NT2/D1 (cell line): ENCODE measurements around the gene TPGS1.

Experiments used
- DNase-seq: peaks from one replicate; pipeline ENCODE4 v3.0.0-alpha.2; 2011; ENCODE audit warnings: low read depth, low spot score
- H3K27me3 ChIP-seq: 2 replicates; pipeline ENCODE4 v1.6.0; 2011; ENCODE audit warnings: mild to moderate bottlenecking; ENCODE audit not compliant: insufficient read length, insufficient read depth
- H3K36me3 ChIP-seq: 2 replicates; pipeline ENCODE4 v1.6.1; 2011; ENCODE audit warnings: mild to moderate bottlenecking, low read length, mixed read lengths; ENCODE audit not compliant: insufficient read depth, insufficient read length
- H3K4me1 ChIP-seq: 2 replicates; pipeline ENCODE4 v1.5.1; 2011; ENCODE audit not compliant: insufficient read depth, insufficient read length
- H3K4me3 ChIP-seq: 2 replicates; pipeline ENCODE4 v1.5.1; 2011; ENCODE audit warnings: low read depth; ENCODE audit not compliant: insufficient read length
- H3K9ac ChIP-seq: 2 replicates; pipeline ENCODE4 v1.6.0; 2011; ENCODE audit warnings: low read depth; ENCODE audit not compliant: insufficient read length
- H3K9me3 ChIP-seq: 2 replicates; pipeline ENCODE4 v1.5.1; 2011; ENCODE audit warnings: mild to moderate bottlenecking, low read length; ENCODE audit not compliant: insufficient read depth
- SUZ12 ChIP-seq: IDR thresholded peaks from 2 replicates; pipeline ENCODE4 v1.6.1; 2011; ENCODE audit not compliant: insufficient read length, insufficient read depth; ENCODE audit errors: extremely low read depth
- YY1 ChIP-seq: IDR thresholded peaks from 2 replicates; pipeline ENCODE4 v1.6.1; 2011; ENCODE audit not compliant: insufficient read length, insufficient read depth
- ZNF274 ChIP-seq: IDR thresholded peaks from 2 replicates; pipeline ENCODE4 v1.6.1; 2011; ENCODE audit warnings: mild to moderate bottlenecking, low read depth, low read length

Gene TPGS1

DNA sequence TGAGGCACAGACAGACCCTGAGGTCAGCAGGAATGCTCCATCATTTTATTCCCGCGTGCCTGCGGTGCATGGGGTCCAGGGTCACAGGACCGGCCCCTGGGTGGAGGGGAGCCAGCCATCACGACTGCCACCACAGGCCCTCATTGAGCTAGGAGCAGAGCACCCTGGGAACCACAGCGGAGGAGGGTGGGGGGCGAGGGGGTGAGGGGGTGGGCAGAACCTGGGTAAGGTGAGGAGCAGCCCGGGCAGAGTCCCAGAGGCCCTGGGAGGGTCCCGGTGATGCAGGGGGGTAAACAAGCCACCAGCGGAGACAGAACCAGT, 12.3 kb upstream of the TPGS1 start:
- H3K4me3 ChIP-seq, result no peak overlapping the region
- TF ChIP-seq SUZ12 (no peak), ZNF274 (no peak), YY1 (no peak)

GRCh38 chr19:495402-496111, 11.7 kb upstream of the TPGS1 start:
- H3K27me3 ChIP-seq, result peaks cover 25% of the 10 kb centered on the region
- no peaks in the 10 kb centered on the region for H3K9me3 ChIP-seq
- H3K4me3 ChIP-seq, result peak overlapping the region; percentile 15
- no peak for TF ChIP-seq ZNF274
- no peaks in the 10 kb centered on the region for H3K36me3 ChIP-seq
- peak overlapping the region; percentile 32 for H3K9ac ChIP-seq
- H3K4me1 ChIP-seq, result peaks cover 15% of the 10 kb centered on the region
- DNase-seq, result no peak

More for the DNA sequence above, 12.3 kb upstream of the TPGS1 start:
- peaks cover 30% of the 10 kb centered on the region for H3K27me3 ChIP-seq
- H3K9ac ChIP-seq, result no peak overlapping the region
- H3K4me1 ChIP-seq, result peaks cover 15% of the 10 kb centered on the region
- no peaks in the 10 kb centered on the region for H3K36me3 ChIP-seq
- H3K9me3 ChIP-seq, result no peaks in the 10 kb centered on the region
- DNase-seq, result no peak

- peaks cover 25% of the 10 kb centered on the region for H3K27me3 ChIP-seq
- H3K4me1 ChIP-seq, result peaks cover 14% of the 10 kb centered on the region
- peak within 1 kb of the TSS; percentile 32 for H3K9ac ChIP-seq
- TF ChIP-seq YY1 (no peak), ZNF274 (no peak), SUZ12 (no peak)
- H3K36me3 ChIP-seq, result no peaks in the 10 kb centered on the region
- H3K9me3 ChIP-seq, result no peaks in the 10 kb centered on the region
- no peak for DNase-seq
- H3K4me3 ChIP-seq, result peak within 1 kb of the TSS; percentile 34
These were observed 11.1 kb upstream of the TPGS1 start, which contains the start of gene MADCAM1 for GRCh38 chr19:496112-496665. TSS of gene MADCAM1 (plus strand) at chr19:496486. CDS start at chr19:496500, 14 bp downstream.

DNA sequence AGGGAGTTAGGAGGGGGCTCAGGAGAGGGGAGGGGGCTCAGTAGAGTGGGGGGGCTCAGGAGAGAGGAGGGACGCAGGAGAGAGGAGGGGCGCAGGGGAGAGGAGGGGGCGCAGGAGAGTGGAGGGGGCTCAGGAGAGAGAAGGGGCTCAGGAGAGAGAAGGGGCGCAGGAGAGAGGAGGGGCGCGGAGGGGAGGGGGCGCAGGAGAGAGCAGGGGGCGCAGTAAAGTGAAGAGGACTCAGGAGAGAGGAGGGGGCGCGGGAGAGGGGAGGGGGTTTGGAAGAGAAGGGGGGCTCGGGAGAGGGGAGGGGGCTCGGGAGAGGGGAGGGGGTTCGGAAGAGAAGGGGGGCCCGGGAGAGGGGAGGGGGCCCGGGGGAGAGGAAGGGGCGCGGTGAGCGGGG, 10.3 kb upstream of the TPGS1 start:
- DNase-seq, result no peak
- peaks cover 14% of the 10 kb centered on the region for H3K4me1 ChIP-seq
- H3K9me3 ChIP-seq, result no peaks in the 10 kb centered on the region
- TF ChIP-seq YY1, result no peak
- no peak for TF ChIP-seq ZNF274
- no peak for TF ChIP-seq SUZ12
- H3K36me3 ChIP-seq, result no peaks in the 10 kb centered on the region
- no peak overlapping the region for H3K4me3 ChIP-seq
- no peak overlapping the region for H3K9ac ChIP-seq
- peaks cover 25% of the 10 kb centered on the region for H3K27me3 ChIP-seq

- Histone ChIP-seq H3K27me3 (peaks cover 25% of the 10 kb centered on the region), H3K36me3 (no peaks in the 10 kb centered on the region), H3K9me3 (no peaks in the 10 kb centered on the region; the same call in 1 of the 2 replicates), H3K4me3 (peak overlapping the region; percentile 34), H3K4me1 (peaks cover 14% of the 10 kb centered on the region), H3K9ac (peak overlapping the region; percentile 50)
- TF ChIP-seq YY1, result no peak
- no peak for TF ChIP-seq SUZ12
- no peak for TF ChIP-seq ZNF274
- DNase-seq, result no peak
These were observed 9.8 kb upstream of the TPGS1 start for GRCh38 chr19:497491-497868.

DNA sequence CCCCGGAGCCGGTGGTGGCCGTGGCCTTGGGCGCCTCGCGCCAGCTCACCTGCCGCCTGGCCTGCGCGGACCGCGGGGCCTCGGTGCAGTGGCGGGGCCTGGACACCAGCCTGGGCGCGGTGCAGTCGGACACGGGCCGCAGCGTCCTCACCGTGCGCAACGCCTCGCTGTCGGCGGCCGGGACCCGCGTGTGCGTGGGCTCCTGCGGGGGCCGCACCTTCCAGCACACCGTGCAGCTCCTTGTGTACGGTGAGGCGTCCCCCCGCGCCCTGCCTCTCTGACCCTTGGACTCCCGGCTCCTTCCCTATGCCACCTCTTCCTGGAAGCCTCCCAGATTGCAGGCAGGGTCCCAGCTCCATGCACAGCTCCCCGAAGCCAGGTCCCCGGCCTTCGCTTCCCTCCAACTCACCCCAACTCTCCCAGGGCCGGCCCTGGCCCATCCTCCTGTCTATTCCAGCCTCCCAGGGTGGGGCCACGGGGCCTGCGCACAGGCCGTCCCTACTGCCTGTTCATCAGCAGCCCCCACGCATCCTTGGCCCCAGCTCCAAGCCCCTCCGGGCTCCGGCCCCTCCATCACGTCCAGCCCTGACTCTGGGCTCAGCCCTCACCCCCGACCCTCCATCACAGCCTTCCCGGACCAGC, 9.3 kb upstream of the TPGS1 start:
- no peak for DNase-seq
- TF ChIP-seq SUZ12 (no peak), ZNF274 (no peak), YY1 (no peak)
- peak overlapping the region; percentile 34 for H3K4me3 ChIP-seq
- peaks cover 12% of the 10 kb centered on the region for H3K4me1 ChIP-seq
- no peaks in the 10 kb centered on the region; the same call in 1 of the 2 replicates for H3K9me3 ChIP-seq
- H3K9ac ChIP-seq, result peak overlapping the region; percentile 50
- peaks cover 25% of the 10 kb centered on the region for H3K27me3 ChIP-seq
- no peaks in the 10 kb centered on the region for H3K36me3 ChIP-seq

DNA sequence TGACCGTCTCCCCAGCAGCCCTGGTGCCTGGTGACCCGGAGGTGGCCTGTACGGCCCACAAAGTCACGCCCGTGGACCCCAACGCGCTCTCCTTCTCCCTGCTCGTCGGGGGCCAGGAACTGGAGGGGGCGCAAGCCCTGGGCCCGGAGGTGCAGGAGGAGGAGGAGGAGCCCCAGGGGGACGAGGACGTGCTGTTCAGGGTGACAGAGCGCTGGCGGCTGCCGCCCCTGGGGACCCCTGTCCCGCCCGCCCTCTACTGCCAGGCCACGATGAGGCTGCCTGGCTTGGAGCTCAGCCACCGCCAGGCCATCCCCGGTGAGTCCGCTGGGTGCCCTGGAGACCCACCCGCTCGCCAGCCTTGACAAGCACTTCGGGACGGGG, 8.8 kb upstream of the TPGS1 start:
- H3K27me3 ChIP-seq, result peaks cover 25% of the 10 kb centered on the region
- no peaks in the 10 kb centered on the region for H3K36me3 ChIP-seq
- TF ChIP-seq SUZ12 (peak; percentile 14), YY1 (no peak)
- no peak for DNase-seq
- no peaks in the 10 kb centered on the region; the same call in 1 of the 2 replicates for H3K9me3 ChIP-seq
- no peak overlapping the region for H3K9ac ChIP-seq
- no peak overlapping the region for H3K4me3 ChIP-seq
- H3K4me1 ChIP-seq, result peaks cover 9% of the 10 kb centered on the region
